HG03025 (cell line): Measurements from ENCODE around the gene PPARA.

Experiments
- ATAC-seq: cut with Tn5 transposase; IDR thresholded peaks from one replicate; pipeline ENCODE4 v1.9.1; 2021; ENCODE audit warnings: mild to moderate bottlenecking, moderate library complexity; ENCODE audit not compliant: unreplicated experiment, low FRiP score

Gene PPARA

DNA sequence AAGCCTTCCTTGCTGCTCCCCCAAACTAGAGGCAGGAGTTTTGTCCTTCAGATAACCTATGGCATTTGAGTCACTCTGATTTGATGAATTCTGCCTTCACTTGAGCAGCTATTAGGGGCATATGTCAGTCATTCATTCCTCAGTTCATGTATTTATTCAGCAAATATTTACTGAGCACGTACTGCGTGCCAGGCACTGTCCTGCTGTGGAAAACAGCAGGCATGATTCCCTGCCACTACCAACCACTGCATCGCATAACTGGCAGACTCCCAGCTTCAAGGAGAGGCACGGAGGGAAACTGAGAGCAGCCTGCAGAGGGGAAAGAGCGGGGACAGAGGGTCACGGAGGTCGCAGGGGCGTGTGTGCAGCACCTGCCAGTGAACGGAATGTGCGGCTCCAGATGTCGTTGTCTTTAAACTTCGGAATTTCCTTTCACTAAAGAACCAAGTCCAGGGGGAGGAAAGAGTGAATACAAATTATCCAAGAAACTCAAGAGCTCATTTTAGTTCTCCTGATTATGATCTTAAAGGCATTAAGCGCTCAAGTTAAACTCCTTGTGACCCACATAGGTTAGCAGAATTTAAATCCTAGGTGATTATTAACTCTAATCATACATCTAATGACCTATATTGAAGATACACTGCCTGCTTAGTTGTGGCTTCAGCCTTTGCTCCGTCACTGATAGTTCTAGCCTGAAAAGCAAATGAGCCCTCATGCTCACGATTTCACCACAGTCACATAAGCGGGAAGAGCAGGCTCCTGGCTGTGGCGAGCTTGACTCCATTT lies 12.6 kb downstream of the PPARA start:
- ATAC-seq, result no peak

DNA sequence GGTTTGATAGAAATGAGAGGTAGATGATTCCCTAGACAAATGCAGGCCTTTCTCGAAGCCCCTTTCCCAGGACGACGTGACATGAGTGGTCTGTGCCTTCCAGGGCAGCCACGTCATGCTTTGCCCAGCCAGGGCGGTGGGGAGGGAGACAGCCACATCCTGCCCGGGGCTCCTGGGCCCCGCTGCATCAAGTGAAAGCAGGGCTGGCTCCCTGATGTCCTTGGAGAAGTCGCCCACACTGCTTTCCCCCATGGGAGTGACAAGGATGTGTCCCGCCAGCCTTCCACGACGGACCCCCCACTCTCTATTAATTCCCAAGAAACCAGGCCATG lies 13.2 kb downstream of the PPARA start:
- ATAC-seq, result no peak

DNA sequence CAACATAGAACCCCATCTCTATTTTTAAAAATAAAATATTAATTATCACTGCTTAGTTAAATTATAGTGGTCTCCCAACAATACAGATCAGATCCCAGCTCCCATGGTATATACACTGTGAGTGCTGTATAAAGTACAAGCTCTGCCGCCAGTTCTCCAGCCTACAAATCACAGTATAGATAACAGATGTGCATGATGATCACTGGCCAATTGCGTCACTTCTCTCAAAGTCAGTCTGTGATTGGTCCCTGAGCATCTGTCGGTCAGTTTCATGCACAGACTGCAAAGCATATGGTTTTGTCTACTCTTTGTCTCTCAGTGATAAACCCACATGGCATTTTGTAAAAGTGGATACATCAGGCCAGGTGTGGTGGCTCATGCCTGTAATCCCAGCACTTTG lies 15.7 kb downstream of the PPARA start:
- ATAC-seq, result no peak

- ATAC-seq, result no peak
Measured at GRCh38 chr22:46169628-46170027, 19.3 kb downstream of the PPARA start.

DNA sequence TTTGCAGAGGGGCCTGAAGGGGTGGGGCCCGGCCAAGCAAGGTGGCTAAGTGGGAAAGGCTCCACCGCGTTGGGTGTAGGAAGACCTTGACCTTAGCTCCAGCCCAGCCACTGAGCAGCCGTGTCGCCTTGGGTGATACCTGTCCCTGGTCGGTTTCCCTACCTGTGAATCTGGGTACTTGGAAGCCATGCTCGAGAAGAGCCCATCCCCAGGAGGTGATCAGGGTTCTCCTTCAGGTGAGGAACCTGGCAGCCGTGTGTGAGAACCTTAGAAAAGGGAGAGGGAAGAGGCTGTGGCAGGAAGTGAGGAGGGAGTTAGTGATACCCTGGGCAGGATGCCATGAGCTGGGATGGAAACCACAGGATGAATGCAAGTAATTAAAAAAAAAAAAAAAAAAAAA lies 21.6 kb downstream of the PPARA start:
- ATAC-seq, result no peak

DNA sequence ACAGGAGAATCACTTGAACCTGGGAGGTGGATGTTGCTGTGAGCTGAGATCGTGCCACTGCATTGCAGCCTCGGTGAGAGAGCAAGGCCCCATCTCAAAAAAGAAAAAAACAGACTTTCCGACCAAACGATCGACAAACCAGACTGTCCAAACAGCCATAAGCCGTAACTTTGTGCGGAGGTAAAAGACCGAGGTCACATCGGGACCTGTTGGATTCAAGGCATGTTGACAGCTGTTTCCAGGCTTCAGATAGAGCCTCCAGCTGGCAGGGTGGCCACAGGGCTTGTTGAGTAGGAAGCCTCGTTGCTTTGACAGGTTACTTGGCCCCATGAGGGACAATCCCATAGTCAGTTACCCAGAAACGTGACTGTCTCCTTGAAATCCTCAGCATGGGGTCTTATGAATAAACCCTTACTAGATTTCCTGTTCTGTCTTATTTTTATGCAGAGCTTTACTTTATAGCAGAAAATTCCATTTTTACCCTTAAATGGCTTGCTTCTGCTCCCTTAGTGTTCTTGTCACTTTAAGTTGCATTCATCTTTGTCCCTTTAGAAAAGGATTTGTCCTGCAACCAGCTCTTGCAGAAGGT lies 22.3 kb downstream of the PPARA start:
- ATAC-seq, result no peak

DNA sequence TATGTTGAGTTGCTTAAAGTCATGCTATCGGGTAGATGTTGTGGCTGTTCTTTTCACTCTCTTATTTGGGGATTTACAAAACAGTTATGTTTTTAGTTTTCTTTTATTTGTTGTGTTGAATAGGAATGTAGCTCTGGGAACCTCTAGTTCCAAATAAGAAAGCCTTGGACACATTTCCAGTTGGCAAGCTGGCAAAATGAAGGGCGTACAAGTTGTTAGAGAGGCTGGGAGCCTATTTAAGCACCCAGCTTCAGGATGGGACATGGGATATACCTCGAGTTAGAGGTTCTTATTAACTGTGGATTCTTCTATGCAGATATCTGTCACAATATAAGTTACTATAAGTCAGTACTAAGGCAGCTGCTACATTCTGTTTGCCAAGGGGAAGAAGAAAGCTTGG lies 22.8 kb downstream of the PPARA start:
- no peak for ATAC-seq

DNA sequence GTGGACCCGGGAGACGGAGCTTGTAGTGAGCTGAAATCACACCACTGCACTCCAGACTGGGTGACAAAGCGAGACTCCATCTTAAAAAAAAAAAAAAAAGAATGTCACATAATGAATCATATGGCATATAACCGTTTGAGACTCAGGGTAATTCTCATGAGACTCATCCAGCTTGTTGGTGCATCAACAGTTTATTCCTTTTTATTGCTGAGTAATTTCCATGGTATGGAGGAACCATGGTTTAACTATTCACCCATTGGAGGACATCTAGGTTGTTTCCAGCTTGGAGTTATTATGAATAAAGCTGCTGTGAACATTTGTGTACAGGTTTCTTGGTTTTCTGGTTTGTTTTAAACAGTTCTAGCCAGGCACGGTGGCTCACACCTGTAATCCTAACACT lies 25.3 kb downstream of the PPARA start:
- no peak for ATAC-seq

DNA sequence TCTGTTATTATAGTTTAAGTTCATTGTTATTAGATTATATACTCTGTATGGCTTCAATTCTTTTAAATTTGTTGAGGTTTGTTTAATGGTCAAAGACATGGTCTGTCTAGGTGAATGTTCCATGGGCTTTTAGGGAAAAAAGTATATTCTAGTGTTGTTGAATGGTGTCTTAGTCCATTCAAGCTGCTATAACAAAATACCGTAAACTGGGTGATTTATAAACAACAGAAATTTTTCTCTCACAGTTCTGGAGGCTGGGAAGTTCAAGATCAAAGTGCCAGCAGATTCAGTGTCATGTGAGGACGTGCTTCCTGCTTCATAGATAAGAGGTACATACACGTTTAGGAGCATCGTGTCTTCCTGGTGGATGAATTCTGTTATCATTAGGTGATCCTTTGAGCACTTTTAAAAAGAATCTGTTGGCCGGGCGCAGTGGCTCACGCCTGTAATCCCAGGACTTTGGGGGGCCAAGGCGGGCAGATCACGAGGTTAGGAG lies 26.2 kb downstream of the PPARA start:
- no peak for ATAC-seq

GRCh38 chr22:46178755-46179505 lies 28.6 kb downstream of the PPARA start:
- ATAC-seq, result no peak

DNA sequence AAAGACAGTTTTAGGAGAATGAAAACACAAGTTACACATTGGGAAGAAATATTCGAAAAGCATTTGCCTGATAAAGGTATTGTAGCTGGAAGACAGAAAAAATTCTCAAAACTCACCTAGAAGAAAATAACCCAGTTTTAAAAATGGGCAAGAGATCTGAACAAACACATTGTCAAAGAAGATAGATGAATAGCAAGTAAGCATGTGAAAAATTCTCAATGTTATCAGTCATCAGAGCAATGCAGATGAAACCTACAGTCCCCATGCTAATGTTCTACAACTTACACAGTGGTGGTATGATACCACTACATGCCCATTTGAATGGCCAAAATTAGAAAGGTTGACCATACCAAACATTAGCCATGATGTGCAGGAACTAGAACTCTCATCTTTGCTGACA lies 29.4 kb downstream of the PPARA start:
- no peak for ATAC-seq

DNA sequence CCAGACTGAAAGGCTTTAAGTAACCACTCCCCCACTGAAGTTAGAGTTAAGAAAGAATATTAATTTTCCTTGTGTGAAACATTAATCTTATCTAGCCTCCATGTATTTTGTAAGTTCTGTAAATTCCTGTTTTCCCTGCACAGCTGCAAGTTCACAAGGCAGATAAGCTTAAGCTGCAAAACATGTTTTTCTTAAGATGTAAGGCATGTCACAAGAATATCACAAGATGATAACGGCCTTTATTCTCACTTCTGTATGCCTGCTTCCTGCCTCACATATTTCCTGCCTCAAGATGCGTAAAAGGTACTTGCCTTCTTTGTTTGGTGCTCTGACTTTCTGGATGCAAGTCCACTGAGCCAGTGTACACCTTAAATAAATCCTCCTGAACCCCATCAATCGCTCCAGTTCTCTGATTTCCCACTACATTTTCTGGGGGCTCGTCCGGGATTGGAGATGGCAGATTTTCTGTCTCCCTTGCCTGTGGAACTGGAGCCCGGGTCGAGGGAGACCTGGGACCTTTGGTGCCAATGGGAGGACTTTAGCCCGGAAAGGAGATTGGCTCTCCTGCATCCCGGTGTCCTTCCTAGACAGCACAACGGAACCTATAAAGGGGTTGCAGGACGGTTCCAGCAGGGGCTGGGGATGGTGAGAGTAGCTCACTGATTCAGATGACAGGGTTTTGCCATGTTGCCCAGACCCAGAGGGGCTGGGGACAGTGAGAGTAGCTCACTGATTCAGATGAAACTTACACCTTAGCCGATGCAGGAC lies 30.2 kb downstream of the PPARA start:
- no peak for ATAC-seq

DNA sequence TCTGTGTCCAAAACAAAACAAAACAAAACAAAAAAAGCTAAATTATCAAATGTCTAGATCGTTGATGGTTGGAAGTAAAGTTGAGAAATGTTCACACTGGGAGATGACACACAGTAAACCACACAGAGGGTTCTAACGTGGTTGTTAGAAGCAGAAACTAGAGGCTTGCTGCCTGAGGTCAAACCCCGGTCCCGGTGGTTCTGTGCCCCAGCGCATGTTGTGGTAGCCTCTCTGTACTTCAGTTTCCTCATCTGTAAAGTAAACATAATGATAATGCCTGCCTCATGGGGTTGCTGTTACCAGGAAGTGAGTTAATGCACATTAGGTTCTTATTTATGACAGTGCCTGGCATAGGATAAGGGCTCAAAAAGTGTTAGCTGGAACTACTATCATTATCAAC lies 33.4 kb downstream of the PPARA start:
- no peak for ATAC-seq

DNA sequence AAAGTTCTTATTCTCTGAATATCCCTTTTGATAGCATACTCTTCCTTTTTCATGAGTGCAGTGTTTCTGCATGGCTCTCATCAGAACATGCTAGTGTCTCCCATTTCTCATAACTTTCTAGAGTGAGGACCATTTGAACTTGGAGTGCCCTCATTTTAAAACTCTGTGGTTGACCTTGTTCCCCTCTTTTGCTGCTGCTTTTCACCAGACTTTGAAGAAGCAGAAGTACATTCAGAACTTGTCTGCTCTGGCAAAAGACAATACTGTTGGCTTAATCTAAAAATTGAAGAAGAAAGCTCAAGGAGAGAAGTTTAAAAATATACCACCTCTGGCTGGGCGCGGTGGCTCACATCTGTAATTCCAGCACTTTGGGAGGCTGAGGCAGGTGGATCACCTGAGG lies 35.0 kb downstream of the PPARA start:
- no peak for ATAC-seq

DNA sequence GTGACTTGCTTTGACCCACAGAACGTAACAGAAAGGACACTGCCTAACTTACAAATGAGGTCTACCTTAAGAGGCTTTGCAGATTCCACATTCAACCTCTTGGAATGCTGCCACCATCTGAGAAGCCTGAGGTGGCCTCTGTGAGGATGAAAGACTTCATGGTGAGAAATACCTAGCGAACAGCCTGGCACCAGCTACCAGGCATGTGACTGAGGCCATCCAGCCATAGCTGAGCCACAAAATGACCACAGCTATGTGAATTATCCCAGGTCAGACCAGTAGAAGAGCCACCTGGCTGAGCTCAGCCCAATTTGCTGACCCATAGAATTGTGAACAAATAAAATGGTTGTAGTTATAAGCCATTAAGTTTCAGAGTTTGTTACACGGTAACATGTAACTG lies 37.5 kb downstream of the PPARA start:
- no peak for ATAC-seq

- ATAC-seq, result no peak
Measured at GRCh38 chr22:46192210-46192993, 42.1 kb downstream of the PPARA start.

- no peak for ATAC-seq
Measured at GRCh38 chr22:46193898-46194310, 43.6 kb downstream of the PPARA start.

GRCh38 chr22:46195487-46196165 lies 45.3 kb downstream of the PPARA start:
- ATAC-seq, result no peak

- ATAC-seq, result no peak
Measured at GRCh38 chr22:46196278-46196677, 46.0 kb downstream of the PPARA start.

DNA sequence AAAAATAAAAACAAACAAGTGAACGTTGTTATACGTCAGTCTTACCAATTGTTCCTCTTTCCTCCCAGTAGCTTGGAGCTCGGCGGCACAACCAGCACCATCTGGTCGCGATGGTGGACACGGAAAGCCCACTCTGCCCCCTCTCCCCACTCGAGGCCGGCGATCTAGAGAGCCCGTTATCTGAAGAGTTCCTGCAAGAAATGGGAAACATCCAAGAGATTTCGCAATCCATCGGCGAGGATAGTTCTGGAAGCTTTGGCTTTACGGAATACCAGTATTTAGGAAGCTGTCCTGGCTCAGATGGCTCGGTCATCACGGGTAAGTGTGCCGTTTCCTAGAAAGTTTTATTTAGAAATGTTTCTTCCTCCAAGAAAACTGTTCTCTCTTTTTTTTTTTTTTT lies 47.9 kb downstream of the PPARA start:
- no peak for ATAC-seq
